GM21576 (cell line): ENCODE data around the gene ZC3H7B.
"Not testable (repeated sequence)": the region's sequence is repeated elsewhere in the genome, so short reads cannot be mapped to it uniquely, and the experiment has no call there.

Experiments used
- ATAC-seq: cut with Tn5 transposase; IDR thresholded peaks from one replicate; pipeline ENCODE4 v1.9.1; 2021; ENCODE audit warnings: mild to moderate bottlenecking, moderate library complexity; ENCODE audit not compliant: unreplicated experiment

ZC3H7B gene

GRCh38 chr22:41285820-41286638 is 15.3 kb upstream of the ZC3H7B start, which contains the start of gene RANGAP1:
TSS of gene RANGAP1 (minus strand) at chr22:41286187. CDS start at chr22:41281044, 5,143 bp downstream.
- ATAC-seq = peak; percentile 82

- ATAC-seq = peak; percentile 13
Measured at GRCh38 chr22:41286639-41287091, 14.7 kb upstream of the ZC3H7B start.

DNA sequence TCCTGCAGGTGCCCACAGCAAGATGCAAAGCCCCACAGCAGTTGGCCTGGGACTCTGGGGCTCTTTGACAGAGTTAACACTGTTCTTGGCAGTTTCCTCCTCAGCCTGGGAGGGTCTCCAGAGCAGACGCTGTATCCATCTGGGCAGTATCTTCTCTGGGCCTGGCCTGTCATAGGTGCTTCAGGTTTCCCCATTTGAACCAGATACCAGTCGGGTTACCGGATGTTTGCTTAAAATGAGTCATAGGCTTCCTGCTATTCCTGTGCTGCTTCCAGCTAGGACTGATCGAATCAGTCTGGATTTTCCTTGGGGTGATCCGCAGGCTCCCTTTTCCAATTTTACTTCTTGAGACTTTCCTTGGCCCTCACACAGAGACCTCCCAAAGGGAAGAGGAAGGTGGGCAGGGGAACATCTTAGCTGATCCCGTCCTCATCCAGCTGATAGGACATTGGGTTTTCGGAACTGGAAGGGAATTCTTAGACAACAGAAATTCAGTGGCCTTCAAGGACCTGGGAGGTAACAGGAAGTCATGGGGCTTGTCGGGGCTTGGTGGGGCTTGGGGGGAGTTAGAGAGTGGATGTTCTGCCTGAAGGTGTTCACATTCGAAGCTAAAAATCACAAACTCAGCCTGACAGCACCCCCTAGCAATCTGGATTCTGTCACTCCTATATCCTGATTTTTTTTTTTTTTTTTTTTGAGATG is 12.9 kb upstream of the ZC3H7B start:
- no peak for ATAC-seq

GRCh38 chr22:41289671-41290070 is 11.7 kb upstream of the ZC3H7B start:
- ATAC-seq = no peak

- no peak for ATAC-seq
Measured at GRCh38 chr22:41290262-41291221, 10.8 kb upstream of the ZC3H7B start.

DNA sequence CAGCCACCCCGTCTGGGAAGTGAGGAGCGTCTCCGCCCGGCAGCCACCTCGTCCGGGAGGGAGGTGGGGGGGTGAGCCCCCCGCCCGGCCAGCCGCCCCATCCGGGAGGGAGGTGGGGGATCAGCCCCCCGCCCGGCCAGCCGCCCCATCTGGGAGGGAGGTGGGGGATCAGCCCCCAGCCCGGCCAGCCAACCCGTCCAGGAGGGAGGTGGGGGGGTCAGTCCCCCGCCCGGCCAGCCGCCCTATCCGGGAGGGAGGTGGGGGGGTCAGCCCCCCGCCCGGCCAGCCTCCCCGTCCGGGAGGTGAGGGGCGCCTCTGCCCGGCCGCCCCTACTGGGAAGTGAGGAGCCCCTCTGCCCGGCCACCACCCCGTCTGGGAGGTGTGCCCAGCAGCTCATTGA is 6.5 kb upstream of the ZC3H7B start:
- ATAC-seq = not testable (repeated sequence)

DNA sequence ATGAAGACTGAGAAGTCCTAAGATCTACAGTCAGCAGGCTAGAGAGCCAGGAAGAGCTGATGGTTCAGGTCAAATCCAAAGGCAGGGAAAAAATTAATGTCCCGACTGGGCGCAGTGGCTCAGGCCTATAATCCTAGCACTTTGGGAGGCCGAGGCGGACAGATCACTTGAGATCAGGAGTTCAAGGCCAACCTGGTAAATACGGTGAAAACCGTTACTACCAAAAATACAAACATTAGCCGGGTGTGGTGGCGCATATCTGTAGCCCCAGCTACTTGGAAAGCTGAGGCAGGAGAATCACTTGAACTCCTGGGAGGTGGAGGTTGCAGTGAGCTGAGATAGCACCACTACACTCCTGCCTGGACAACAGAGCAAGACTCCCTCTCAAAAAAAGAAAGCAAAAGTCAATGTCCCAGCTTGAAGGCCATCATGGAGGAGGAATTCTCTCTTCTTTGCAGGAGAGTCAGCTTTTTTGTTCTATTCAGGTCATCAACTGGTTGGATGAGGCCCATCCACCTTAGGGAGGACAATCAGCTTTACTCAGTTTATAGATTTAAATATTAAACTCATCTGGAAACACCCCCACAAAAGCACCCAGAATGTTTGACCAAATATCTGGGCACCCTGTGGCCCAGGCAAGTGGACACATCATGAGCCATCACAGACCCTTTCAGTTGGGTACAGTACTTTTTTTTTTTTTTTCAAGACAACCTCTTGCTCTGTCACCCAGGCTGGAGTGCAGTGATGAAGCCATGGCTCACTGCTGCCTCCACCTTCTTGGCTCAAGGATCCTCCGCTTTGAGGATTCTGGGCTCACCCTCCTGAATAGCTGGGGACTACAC is 4.3 kb upstream of the ZC3H7B start:
- ATAC-seq = no peak

GRCh38 chr22:41300661-41301060 is 664 bp upstream of the ZC3H7B start:
- ATAC-seq = no peak

- ATAC-seq = no peak
Measured at GRCh38 chr22:41302021-41302767, 869 bp downstream of the ZC3H7B start.

DNA sequence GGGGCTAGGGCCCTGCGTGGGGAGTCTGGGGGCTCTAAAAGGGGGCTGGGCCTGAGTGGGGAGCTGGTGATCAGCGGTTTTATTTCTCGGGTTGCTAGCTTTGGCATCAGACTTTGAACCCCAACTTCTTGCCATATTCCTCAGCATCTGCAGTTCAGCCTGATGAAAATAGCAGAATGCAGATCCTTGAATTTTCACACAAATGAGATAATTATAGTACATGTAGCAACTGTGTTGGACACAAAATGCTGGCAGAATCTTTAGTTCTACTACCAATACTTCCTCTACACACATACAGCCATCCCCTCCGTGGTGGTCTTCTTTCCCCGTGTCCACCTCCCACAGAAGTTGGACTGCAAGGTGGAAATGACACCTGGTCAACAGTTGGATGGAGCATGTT is 1.5 kb downstream of the ZC3H7B start:
- no peak for ATAC-seq

DNA sequence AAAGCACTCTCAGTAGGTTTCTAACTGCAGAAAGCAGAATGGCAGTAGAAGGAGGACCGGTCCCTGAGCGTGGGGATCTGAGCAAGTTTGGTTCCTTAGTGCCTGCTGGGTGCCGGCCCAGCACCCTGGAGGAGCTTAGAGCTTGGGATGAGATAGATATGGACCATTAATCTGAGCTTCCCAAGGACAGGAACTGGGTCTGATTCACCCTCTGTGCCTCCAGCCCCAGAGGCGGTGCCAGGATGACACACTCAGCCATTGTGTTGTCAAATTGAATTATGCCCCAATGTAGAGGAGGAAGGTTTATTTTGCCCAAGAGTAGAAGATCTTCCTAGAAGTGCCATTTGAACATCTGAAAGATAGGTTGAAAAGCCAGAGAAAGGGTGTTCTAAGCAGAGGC is 4.3 kb downstream of the ZC3H7B start:
- no peak for ATAC-seq

DNA sequence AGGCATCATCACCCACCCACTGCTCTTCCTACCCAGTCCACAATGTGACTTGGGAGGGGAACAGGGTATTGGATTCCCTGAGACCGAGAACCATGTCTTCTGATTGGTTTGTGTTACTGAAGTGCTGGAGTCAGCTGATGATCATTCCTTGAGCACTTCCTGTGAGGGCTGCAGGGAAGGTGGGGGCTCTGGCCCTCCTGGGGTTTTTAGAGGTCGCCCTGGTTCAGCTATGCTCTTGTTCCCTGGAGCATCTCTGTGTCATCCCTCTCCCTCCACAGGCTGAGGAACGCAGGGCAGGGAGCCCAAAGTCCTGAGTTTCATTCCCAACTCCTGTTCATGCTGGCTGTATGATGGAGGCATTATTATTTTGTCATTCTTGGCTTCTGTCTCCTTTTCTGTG is 6.7 kb downstream of the ZC3H7B start:
- no peak for ATAC-seq

GRCh38 chr22:41308544-41308947 is 7.2 kb downstream of the ZC3H7B start:
- no peak for ATAC-seq

DNA sequence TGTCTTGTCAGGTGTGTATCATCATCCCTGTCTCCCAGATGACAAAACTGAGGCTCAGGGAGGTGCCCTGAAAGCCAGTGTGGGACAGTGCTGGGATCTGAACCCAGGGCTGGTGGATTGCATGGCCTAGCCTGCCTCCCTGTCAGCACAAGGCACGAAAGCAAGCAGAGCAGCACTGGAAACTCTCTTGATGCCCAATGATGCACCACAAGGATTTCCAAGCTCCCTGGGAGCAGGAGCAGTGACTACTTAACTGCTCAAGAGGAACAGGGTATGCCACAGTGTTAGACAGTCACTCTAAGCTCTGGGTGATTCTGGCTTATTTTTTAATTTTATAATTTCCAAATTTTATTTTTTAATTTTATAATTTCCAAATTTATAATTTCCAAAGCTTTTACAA is 9.0 kb downstream of the ZC3H7B start:
- ATAC-seq = no peak

GRCh38 chr22:41311487-41311886 is 10.2 kb downstream of the ZC3H7B start:
- no peak for ATAC-seq

GRCh38 chr22:41314821-41315220 is 13.5 kb downstream of the ZC3H7B start:
- ATAC-seq = no peak

GRCh38 chr22:41315586-41315985 is 14.3 kb downstream of the ZC3H7B start:
- ATAC-seq = no peak

- no peak for ATAC-seq
Measured at GRCh38 chr22:41320416-41321240, 19.3 kb downstream of the ZC3H7B start.
